Ovary (tissue), 3 donors: ENCODE results near the gene MAPK7.

Experiments used
- CTCF ChIP-seq, 3 donors: fragments of 450-650 bp in 2 of 3; fragments of 200-600 bp in 1 of 3; IDR thresholded peaks; one replicate each; pipeline versions ENCODE4 v1.5.1 to v1.8.0; 2016 to 2022; ENCODE audit warnings: antibody characterized with exemption in 3 of 3, mild to moderate bottlenecking in 1 of 3
- EP300 ChIP-seq: sonication (generic); formaldehyde crosslinking; IDR thresholded peaks from one replicate; pipeline ENCODE4 v1.6.1; 2017; ENCODE audit warnings: antibody characterized with exemption
- POLR2A ChIP-seq: fragments of 450-650 bp; IDR thresholded peaks from one replicate; pipeline ENCODE4 v1.6.1; 2017; ENCODE audit warnings: antibody characterized with exemption, mild to moderate bottlenecking, moderate library complexity
- donor health status: DM: no; HTN: no; CAD: no.

- TF ChIP-seq CTCF (IDR thresholded peaks at IDR 0.05) = no peak
- TF ChIP-seq POLR2A = no peak
- TF ChIP-seq EP300 = no peak
Observed at GRCh38 chr17:19414396-19415280, 36.3 kb downstream of the MAPK7 start.
